ENCODE data around the gene NCAM2. TPM values are rescaled to one million over a fixed set of nuclear protein-coding genes. Genes with fewer than 3 reads are reported as not detected.

NCAM2 gene
- not detected for total RNA-seq

- CTCF ChIA-PET, result interaction anchor here (0.9 kb wide), 1 partner anchor 19 kb away, joined by 3 read pairs; no protein-coding TSS in a partner anchor
- no peak within 1 kb of the TSS for H3K27ac Mint-ChIP-seq
- ATAC-seq, result peak; percentile 85
These were observed at the start of gene NCAM2 for GRCh38 chr21:20997636-20998455. Gene NCAM2 (plus strand): TSS chr21:20998409.

GRCh38 chr21:20949884-20950283 is 48.3 kb upstream of the NCAM2 start:
- ChIA-PET POLR2A (no interaction called here), CTCF (no interaction called here)
- ATAC-seq (no peak), DNase-seq (no peak)
- no peak overlapping the region for H3K4me3 Mint-ChIP-seq
- H3K9me3 Mint-ChIP-seq, result no peaks in the 10 kb centered on the region
- intact Hi-C loops (cut with micrococcal nuclease), result no loop called here
- no peak overlapping the region for H3K27ac Mint-ChIP-seq
- no peaks in the 10 kb centered on the region for H3K27me3 Mint-ChIP-seq
- no peaks in the 10 kb centered on the region for H3K4me1 Mint-ChIP-seq (ENCODE audit: low read depth)
- no peaks in the 10 kb centered on the region for H3K36me3 Mint-ChIP-seq (ENCODE audit: low read depth)
- TF ChIP-seq, protein P1, sequence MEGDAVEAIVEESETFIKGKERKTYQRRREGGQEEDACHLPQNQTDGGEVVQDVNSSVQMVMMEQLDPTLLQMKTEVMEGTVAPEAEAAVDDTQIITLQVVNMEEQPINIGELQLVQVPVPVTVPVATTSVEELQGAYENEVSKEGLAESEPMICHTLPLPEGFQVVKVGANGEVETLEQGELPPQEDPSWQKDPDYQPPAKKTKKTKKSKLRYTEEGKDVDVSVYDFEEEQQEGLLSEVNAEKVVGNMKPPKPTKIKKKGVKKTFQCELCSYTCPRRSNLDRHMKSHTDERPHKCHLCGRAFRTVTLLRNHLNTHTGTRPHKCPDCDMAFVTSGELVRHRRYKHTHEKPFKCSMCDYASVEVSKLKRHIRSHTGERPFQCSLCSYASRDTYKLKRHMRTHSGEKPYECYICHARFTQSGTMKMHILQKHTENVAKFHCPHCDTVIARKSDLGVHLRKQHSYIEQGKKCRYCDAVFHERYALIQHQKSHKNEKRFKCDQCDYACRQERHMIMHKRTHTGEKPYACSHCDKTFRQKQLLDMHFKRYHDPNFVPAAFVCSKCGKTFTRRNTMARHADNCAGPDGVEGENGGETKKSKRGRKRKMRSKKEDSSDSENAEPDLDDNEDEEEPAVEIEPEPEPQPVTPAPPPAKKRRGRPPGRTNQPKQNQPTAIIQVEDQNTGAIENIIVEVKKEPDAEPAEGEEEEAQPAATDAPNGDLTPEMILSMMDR (IDR thresholded peaks at IDR 0.05), result no peak

More at GRCh38 chr21:20997636-20998455, at the start of gene NCAM2:
- no peaks in the 10 kb centered on the region for H3K9me3 Mint-ChIP-seq
- H3K4me3 Mint-ChIP-seq, result peak within 1 kb of the TSS; percentile 57
- POLR2A ChIA-PET, result interaction anchor here (0.6 kb wide), 1 partner anchor 19 kb away, joined by 3 read pairs; no protein-coding TSS in a partner anchor
- intact Hi-C loops (cut with micrococcal nuclease), result no loop called here
- no peaks in the 10 kb centered on the region for H3K36me3 Mint-ChIP-seq (ENCODE audit: low read depth)
- H3K4me1 Mint-ChIP-seq (ENCODE audit: low read depth), result peaks cover 13% of the 10 kb centered on the region
- TF ChIP-seq, protein P1 (IDR thresholded peaks at IDR 0.05), result no peak
- H3K27me3 Mint-ChIP-seq, result peaks cover 29% of the 10 kb centered on the region
- DNase-seq, result peak; percentile 61

GRCh38 chr21:20965816-20966215 is 32.4 kb upstream of the NCAM2 start:
- Mint-ChIP-seq H3K27ac (no peak overlapping the region), H3K9me3 (no peaks in the 10 kb centered on the region), H3K4me1 (ENCODE audit: low read depth) (no peaks in the 10 kb centered on the region), H3K4me3 (no peak overlapping the region), H3K27me3 (no peaks in the 10 kb centered on the region), H3K36me3 (ENCODE audit: low read depth) (no peaks in the 10 kb centered on the region)
- ATAC-seq, result no peak
- ChIA-PET POLR2A (no interaction called here), CTCF (no interaction called here)
- no peak for DNase-seq
- TF ChIP-seq, protein P1 (IDR thresholded peaks at IDR 0.05), result no peak
- intact Hi-C loops (cut with micrococcal nuclease), result no loop called here

DNA sequence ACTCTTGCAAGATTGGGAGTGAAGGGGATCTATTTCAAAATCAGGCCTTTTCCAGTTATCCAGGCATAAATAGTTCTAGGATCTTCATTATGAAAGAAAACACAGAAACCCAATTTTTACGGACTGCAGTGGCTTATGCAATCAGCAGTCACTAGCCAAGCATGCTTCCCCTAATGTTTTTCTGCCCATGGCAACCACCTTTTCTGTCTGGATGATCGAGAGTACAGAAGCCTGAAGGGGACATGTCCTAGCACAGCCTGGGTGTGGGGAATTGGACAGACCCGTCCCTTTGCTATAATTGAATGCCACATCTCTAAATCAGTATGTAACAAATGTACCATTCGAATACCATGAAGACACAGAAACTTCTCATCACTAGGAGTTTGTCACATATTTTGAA is 29.8 kb upstream of the NCAM2 start:
- H3K4me3 Mint-ChIP-seq, result no peak overlapping the region
- intact Hi-C loops (cut with micrococcal nuclease), result no loop called here
- no peak for ATAC-seq
- H3K9me3 Mint-ChIP-seq, result no peaks in the 10 kb centered on the region
- H3K27me3 Mint-ChIP-seq, result no peaks in the 10 kb centered on the region
- POLR2A ChIA-PET, result no interaction called here
- no peaks in the 10 kb centered on the region for H3K4me1 Mint-ChIP-seq (ENCODE audit: low read depth)
- no peaks in the 10 kb centered on the region for H3K36me3 Mint-ChIP-seq (ENCODE audit: low read depth)
- CTCF ChIA-PET, result no interaction called here
- no peak overlapping the region for H3K27ac Mint-ChIP-seq
- no peak for DNase-seq
- TF ChIP-seq, protein P1 (IDR thresholded peaks at IDR 0.05), result no peak

- TF ChIP-seq, protein P1 (IDR thresholded peaks at IDR 0.05), result no peak
- ATAC-seq (no peak), DNase-seq (no peak)
- no peaks in the 10 kb centered on the region for H3K36me3 Mint-ChIP-seq (ENCODE audit: low read depth)
- no peak overlapping the region for H3K27ac Mint-ChIP-seq
- intact Hi-C loops (cut with micrococcal nuclease), result no loop called here
- ChIA-PET POLR2A (no interaction called here), CTCF (interaction anchor here (0.8 kb wide), 1 partner anchor 13 kb away, joined by 3 read pairs; no protein-coding TSS in a partner anchor)
- no peak overlapping the region for H3K4me3 Mint-ChIP-seq
- no peaks in the 10 kb centered on the region for H3K27me3 Mint-ChIP-seq
- no peaks in the 10 kb centered on the region for H3K9me3 Mint-ChIP-seq
- H3K4me1 Mint-ChIP-seq (ENCODE audit: low read depth), result no peaks in the 10 kb centered on the region
These were observed 27.5 kb upstream of the NCAM2 start for GRCh38 chr21:20970691-20971090.

Data from activated CD8-positive, alpha-beta T cell treated with anti-CD3 and anti-CD28 coated beads for 36 hours (primary cell).